Measurements from ENCODE around the gene SVBP.

The SVBP gene

DNA sequence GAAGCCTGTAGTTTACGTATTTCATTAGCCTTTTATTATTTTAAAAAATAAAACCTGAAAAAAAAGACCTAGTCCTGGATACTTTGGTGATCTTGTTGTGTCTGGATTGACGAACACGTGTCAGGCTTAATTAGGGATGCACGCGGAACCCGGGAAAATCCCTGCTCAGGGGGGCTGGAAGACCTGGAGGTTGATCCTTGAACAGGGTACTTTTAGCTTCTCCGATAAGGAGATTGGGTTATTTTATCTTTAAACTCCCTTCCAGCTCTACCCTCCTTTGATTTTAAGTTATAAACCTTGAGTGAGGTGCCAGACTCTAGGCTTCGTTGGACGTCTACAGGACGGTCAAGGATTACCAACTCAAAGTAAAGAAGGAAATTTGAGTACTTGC is 28.7 kb upstream of the SVBP start:
- peak overlapping the region; percentile 77 to 97 (median 87) for H3K4me3 ChIP-seq
- H3K4me2 ChIP-seq = peak overlapping the region; percentile 68 to 88 (median 84)
- H3K27ac ChIP-seq = peak overlapping the region in 6 of 11 experiments; percentile 35 to 90 (median 62); a peak in 8 of 22 replicates
- no peaks in the 10 kb centered on the region for H4K20me1 ChIP-seq
- peak overlapping the region; percentile 10 to 94 (median 88); a peak in 15 of 22 replicates for H3K9ac ChIP-seq
- no peaks in the 10 kb centered on the region for H3K27me3 ChIP-seq
- no peak for TF ChIP-seq Cebpa-rat (IDR thresholded peaks at IDR 0.05)
- H3K9me3 ChIP-seq (replicated peaks in 1 of 11) = peaks cover 7 to 18% (median 12%) of the 10 kb centered on the region in 11 experiments
- peaks cover 17 to 52% (median 33%) of the 10 kb centered on the region in 11 experiments for H3K36me3 ChIP-seq
- peaks cover 14 to 28% (median 17%) of the 10 kb centered on the region in 10 experiments for H3K4me1 ChIP-seq

DNA sequence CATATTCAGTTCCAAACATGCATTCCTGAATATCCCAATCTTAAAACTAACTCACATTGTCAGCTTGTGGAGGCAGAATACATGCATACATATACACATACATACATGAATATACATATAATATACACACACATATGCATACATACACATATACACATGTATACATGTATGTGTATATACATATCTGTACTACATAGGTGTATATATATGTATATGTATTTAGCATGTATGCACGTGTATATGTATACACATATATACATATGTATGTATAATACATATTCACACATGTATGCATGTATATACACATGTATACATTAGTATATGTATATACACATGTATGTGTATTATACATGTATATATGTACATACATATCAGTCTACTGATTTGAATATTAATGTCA is 28.0 kb upstream of the SVBP start:
- Histone ChIP-seq H3K27me3 (no peaks in the 10 kb centered on the region), H3K4me2 (no peak overlapping the region), H3K4me1 (peaks cover 14 to 28% (median 17%) of the 10 kb centered on the region in 10 experiments), H3K27ac (no peak overlapping the region), H4K20me1 (no peaks in the 10 kb centered on the region), H3K9me3 (replicated peaks in 1 of 11) (peaks cover under 1 to 11% (median 6%) of the 10 kb centered on the region in 11 experiments; a peak in 16 of 22 replicates), H3K36me3 (peaks cover 11 to 48% (median 26%) of the 10 kb centered on the region in 11 experiments), H3K9ac (no peak overlapping the region), H3K4me3 (no peak overlapping the region)
- no peak for TF ChIP-seq Cebpa-rat (IDR thresholded peaks at IDR 0.05)

DNA sequence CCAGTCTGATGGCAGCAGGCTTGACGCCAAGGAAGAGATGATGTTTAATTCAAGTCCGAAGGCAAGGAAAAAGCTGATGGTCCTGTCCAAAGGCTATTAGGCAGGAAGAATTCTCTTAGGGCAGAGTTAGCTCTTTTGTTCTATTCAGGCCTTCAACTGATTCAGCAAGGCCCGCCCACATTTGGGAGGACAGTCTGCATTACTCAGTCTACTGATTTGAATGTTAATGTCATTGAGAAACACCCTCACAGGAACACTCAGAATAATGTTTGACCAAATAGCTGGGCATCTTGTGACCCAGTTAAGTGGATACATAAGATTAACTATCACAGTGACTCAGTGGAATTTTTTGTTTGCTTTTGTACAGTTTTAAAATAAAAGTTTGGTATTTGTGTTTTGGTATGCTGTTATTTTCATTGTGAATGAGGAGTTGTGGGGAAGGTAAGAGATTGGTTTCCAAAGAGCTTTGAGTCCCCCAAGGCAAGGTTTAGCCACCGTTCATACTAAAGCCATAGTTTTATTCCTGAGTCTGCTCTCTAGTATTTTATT is 27.5 kb upstream of the SVBP start:
- Histone ChIP-seq H3K27ac (no peak overlapping the region), H3K36me3 (peaks cover 6 to 48% (median 21%) of the 10 kb centered on the region in 11 experiments), H3K27me3 (no peaks in the 10 kb centered on the region), H3K4me2 (no peak overlapping the region), H3K4me3 (no peak overlapping the region), H3K9ac (no peak overlapping the region), H3K9me3 (replicated peaks in 1 of 11) (peaks cover 0 to 6% (median 1%) of the 10 kb centered on the region in 11 experiments; a peak in 5 of 22 replicates), H3K4me1 (peaks cover 14 to 28% (median 17%) of the 10 kb centered on the region in 10 experiments), H4K20me1 (no peaks in the 10 kb centered on the region)
- no peak for TF ChIP-seq Cebpa-rat (IDR thresholded peaks at IDR 0.05)

DNA sequence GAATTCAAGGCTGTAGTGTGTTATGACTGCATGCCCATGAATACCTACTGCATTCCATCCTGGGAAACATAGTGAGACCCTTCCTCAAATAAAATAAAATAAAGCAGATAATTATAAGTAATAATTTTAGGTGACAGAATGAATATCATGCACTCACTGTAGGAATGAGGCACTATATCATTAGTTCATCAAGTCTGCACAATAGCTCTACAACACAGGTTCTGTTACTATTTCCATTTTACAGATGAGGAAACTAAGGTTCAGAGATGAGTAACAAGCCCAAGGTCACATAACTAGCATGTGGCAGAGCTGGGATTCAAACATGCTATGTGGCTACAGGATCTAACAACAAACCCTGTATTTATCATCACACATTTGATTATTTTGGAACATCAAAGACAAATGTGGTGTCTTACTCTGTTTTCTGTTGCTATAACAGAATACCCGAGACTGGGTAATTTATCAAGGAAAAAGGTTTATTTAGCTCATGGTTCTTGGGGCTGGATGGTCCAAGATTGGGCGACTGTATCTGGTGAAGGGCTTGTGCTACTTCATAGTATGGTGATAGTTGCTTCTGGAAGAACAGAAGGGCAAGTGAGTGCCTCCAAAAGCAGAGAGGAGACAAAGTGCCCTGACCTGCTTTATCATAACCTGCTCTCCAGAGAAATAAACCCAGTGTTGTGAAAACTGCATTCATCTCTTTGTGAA is 24.4 kb upstream of the SVBP start:
- H3K4me1 ChIP-seq = peaks cover 0 to 30% (median 14%) of the 10 kb centered on the region in 10 experiments; a peak in 15 of 20 replicates
- peaks cover 0 to 39% (median 10%) of the 10 kb centered on the region in 11 experiments; a peak in 10 of 22 replicates for H3K36me3 ChIP-seq
- no peak overlapping the region for H3K4me2 ChIP-seq
- no peaks in the 10 kb centered on the region for H3K9me3 ChIP-seq (replicated peaks in 1 of 11)
- H4K20me1 ChIP-seq = no peaks in the 10 kb centered on the region
- H3K4me3 ChIP-seq = no peak overlapping the region
- H3K9ac ChIP-seq = no peak overlapping the region
- no peak overlapping the region for H3K27ac ChIP-seq
- no peak for TF ChIP-seq Cebpa-rat (IDR thresholded peaks at IDR 0.05)
- no peaks in the 10 kb centered on the region for H3K27me3 ChIP-seq

DNA sequence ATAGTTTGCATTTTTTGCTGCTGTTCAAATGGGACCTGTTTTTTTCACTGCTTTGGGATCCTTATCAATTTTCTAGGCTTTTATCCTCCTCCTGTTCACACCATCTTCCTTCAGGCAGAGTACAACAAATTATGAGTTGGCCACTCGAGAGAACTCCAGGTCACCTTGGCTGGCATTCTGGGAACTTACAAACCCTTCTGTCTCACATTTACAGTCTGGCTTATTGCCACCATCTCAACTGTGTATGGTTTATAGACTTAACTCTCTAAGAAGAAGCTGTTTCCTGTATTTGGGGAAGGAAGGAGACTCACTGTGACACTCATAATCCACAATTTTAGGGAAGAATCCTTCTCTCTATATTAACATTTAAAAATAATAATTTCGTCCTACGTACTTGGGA is 23.8 kb upstream of the SVBP start:
- Histone ChIP-seq H3K4me2 (no peak overlapping the region), H4K20me1 (no peaks in the 10 kb centered on the region), H3K4me3 (no peak overlapping the region), H3K9me3 (replicated peaks in 1 of 11) (no peaks in the 10 kb centered on the region), H3K27me3 (no peaks in the 10 kb centered on the region), H3K27ac (no peak overlapping the region), H3K9ac (no peak overlapping the region), H3K4me1 (peaks cover 0 to 30% (median 13%) of the 10 kb centered on the region in 10 experiments; a peak in 15 of 20 replicates), H3K36me3 (peaks cover 0 to 39% (median 10%) of the 10 kb centered on the region in 11 experiments; a peak in 10 of 22 replicates)
- no peak for TF ChIP-seq Cebpa-rat (IDR thresholded peaks at IDR 0.05)

DNA sequence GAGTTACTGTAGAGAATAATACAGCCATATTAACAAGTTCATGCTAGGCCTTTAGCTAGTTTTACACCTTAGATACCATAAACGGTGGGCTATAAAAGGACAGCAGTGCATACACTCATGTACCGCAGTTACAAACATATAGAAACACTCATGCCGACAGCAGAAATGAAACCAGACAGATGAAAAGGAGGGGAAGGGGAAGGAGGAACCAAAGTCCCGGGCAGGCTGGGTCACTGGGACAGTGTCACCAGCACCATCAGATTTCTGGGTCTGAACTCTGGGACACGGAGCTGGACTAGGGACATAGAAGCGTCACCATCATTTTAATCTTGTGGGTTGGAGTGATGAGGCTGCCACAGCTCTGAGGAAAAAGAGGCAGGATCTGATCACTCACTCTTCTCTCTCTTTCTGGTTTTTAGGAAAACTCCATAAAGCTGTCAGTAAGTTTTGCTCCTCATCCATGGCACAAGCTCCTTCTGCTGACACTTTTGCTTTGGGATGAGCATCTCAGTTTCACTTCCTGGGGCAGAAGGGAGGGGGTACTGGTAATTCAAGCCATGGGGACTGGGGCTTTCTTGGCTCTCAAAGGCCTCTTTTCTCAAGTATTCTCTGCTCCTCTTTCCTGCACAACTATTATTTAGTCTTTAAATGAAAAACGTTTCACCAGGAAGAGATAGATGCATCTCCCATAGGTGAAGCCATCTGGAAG is 21.4 kb upstream of the SVBP start:
- no peaks in the 10 kb centered on the region for H4K20me1 ChIP-seq
- H3K4me2 ChIP-seq = peak overlapping the region in 5 of 11 experiments; percentile 5 to 72 (median 55); a peak in 9 of 22 replicates
- H3K4me3 ChIP-seq = no peak overlapping the region
- no peak overlapping the region; a peak in 1 of 22 replicates for H3K27ac ChIP-seq
- no peaks in the 10 kb centered on the region for H3K27me3 ChIP-seq
- no peak for TF ChIP-seq Cebpa-rat (IDR thresholded peaks at IDR 0.05)
- no peak overlapping the region for H3K9ac ChIP-seq
- peaks cover 0 to 50% (median 10%) of the 10 kb centered on the region in 11 experiments; a peak in 10 of 22 replicates for H3K36me3 ChIP-seq
- no peaks in the 10 kb centered on the region for H3K9me3 ChIP-seq (replicated peaks in 1 of 11)
- H3K4me1 ChIP-seq = peaks cover 0 to 33% (median 12%) of the 10 kb centered on the region in 10 experiments; a peak in 11 of 20 replicates

DNA sequence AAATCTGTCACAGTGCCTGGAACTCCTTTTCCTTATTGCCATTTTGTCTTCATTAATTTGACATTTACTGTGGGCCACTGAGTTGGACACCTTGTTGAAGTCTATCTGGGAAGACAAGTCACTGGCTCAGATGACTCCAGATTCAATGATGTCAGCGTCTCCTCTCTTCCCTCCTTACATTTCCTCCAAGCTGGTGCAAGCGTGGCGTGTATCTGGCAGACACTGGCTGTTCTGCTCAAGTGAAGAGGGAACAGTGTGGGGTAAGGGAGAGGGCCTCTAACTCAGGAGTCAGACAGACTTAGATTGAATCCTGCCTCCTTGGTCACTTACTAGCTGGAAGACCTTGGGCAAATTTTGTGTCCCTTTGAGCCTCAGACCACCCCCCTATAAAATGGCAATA is 20.5 kb upstream of the SVBP start:
- Histone ChIP-seq H3K27me3 (no peaks in the 10 kb centered on the region), H3K4me3 (no peak overlapping the region), H3K27ac (no peak overlapping the region; a peak in 1 of 22 replicates), H3K4me1 (peaks cover 0 to 35% (median 12%) of the 10 kb centered on the region in 10 experiments; a peak in 11 of 20 replicates), H3K9ac (peak overlapping the region in 1 of 11 experiments; percentile 13; a peak in 1 of 22 replicates), H3K4me2 (peak overlapping the region in 4 of 11 experiments; percentile 19 to 72 (median 60); a peak in 8 of 22 replicates), H3K9me3 (replicated peaks in 1 of 11) (no peaks in the 10 kb centered on the region), H4K20me1 (no peaks in the 10 kb centered on the region), H3K36me3 (peaks cover 0 to 40% (median 3%) of the 10 kb centered on the region in 11 experiments; a peak in 9 of 22 replicates)
- no peak for TF ChIP-seq Cebpa-rat (IDR thresholded peaks at IDR 0.05)

DNA sequence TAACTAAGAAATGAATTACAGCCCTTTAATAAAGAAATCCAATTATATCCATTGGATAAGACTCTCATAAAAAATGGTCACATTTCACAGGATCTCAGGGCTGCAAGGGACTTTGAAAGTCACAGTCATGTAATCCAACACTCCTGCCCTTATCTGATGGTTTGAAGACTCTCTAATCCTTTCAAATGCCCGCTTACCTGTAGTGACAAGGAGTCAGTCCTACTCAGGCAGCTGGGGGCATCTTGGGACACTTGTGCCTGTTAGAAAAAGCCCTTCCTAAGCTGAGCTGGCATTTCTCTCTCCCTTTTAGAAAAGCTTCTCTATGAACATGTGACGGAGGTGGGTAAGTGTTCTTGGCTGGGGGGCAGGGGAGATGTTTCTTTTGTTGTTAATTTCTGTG is 18.2 kb upstream of the SVBP start:
- H3K27me3 ChIP-seq = no peaks in the 10 kb centered on the region
- H4K20me1 ChIP-seq = no peaks in the 10 kb centered on the region
- H3K27ac ChIP-seq = no peak overlapping the region
- H3K4me1 ChIP-seq = peaks cover 0 to 35% (median 12%) of the 10 kb centered on the region in 10 experiments; a peak in 11 of 20 replicates
- no peak overlapping the region for H3K9ac ChIP-seq
- H3K36me3 ChIP-seq = peaks cover 0 to 34% (median 0%) of the 10 kb centered on the region in 11 experiments; a peak in 9 of 22 replicates
- H3K4me3 ChIP-seq = no peak overlapping the region
- H3K4me2 ChIP-seq = no peak overlapping the region
- TF ChIP-seq Cebpa-rat (IDR thresholded peaks at IDR 0.05) = no peak
- H3K9me3 ChIP-seq (replicated peaks in 1 of 11) = no peaks in the 10 kb centered on the region

DNA sequence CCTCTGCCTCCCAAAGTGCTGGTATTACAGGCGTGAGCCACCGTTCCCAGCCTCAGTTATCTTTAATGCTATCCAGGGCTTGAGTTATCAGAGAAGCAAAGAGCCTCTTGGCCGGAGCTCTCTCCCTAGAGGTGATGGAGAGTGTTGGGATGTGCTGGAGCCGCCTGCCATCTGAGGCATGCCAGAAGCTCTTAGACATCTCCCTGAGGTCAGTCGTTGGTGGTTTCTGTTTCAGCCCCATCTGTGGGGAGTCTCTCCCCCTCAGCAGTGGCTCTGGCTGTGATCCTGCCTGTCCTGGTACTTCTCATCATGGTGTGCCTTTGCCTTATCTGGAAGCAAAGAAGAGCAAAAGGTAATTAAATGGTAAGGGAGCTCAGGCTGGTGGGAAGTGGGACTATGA is 17.6 kb upstream of the SVBP start:
- no peak overlapping the region for H3K4me2 ChIP-seq
- no peak for TF ChIP-seq Cebpa-rat (IDR thresholded peaks at IDR 0.05)
- H3K27me3 ChIP-seq = no peaks in the 10 kb centered on the region
- no peak overlapping the region for H3K4me3 ChIP-seq
- H3K9ac ChIP-seq = no peak overlapping the region
- peaks cover 0 to 35% (median 12%) of the 10 kb centered on the region in 10 experiments; a peak in 11 of 20 replicates for H3K4me1 ChIP-seq
- H4K20me1 ChIP-seq = no peaks in the 10 kb centered on the region
- H3K36me3 ChIP-seq = peaks cover 0 to 36% (median 0%) of the 10 kb centered on the region in 11 experiments; a peak in 9 of 22 replicates
- H3K27ac ChIP-seq = no peak overlapping the region
- no peaks in the 10 kb centered on the region for H3K9me3 ChIP-seq (replicated peaks in 1 of 11)

All from BLaER1 treated with 17β-estradiol and CSF1 and Interleukin-3, amounts not matched to agents 10 nM and 100 nM (cell line).